SH-SY5Y (cell line): Measurements from ENCODE around the gene VMP1.

Source experiments
- GATA2 ChIP-seq: IDR thresholded peaks from 2 replicates; pipeline ENCODE4 v1.6.1; 2011; ENCODE audit warnings: mild to moderate bottlenecking, low read depth, low read length
- GATA3 ChIP-seq: IDR thresholded peaks from 2 replicates; pipeline ENCODE4 v1.6.1; 2011; ENCODE audit warnings: low read depth, mild to moderate bottlenecking, low read length, moderate library complexity

DNA sequence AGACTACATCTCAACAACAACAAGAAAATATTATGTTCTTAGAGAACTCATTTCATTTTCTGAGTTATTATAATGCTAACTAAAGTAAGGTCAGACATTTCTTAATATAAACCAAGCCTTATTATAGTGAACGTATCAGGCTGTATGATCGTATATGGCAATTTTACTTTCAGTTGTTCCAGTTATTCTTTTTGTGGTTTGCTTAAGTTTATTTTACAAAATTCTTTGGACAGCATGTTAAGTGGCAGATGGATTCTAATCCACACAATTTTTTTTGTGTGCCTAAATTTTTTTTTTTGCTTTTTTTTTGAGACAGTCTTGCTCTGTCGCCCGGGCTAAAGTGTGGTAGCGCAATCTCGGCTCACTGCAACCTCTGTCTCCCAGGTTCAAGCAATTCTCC lies 59.0 kb downstream of the VMP1 start:
- TF ChIP-seq GATA2: no peak
- no peak for TF ChIP-seq GATA3
